Gastroesophageal sphincter (tissue), 4 donors: ENCODE results near the gene EPHA8. TPM values are rescaled to one million over a fixed set of nuclear protein-coding genes. Genes with fewer than 3 reads are reported as not detected.

ENCODE experiments used
- ATAC-seq: fragments of 150-250 bp; one replicate; pipeline ENCODE4 v1.9.1; 2016; ENCODE audit warnings: mild to moderate bottlenecking, moderate library complexity
- H3K27ac ChIP-seq, 4 donors: fragments of 200-600 bp; sonication (generic) in 3 of 4; 1 replicate in 3 of 4; 2 replicates in 1 of 4; pipeline ENCODE4 v1.5.1; 2016 to 2019
- H3K27me3 ChIP-seq: fragments of 200-600 bp; sonication (generic); one replicate; pipeline ENCODE4 v1.5.1; 2019
- H3K36me3 ChIP-seq, 2 donors: fragments of 200-600 bp; sonication (generic); one replicate each; pipeline ENCODE4 v1.5.1; 2019; ENCODE audit warnings: control low read depth in 1 of 2
- H3K4me1 ChIP-seq, 3 donors: fragments of 200-600 bp; sonication (generic); 1 replicate in 2 of 3; 2 replicates in 1 of 3; pipeline ENCODE4 v1.5.1; 2016 to 2019; ENCODE audit warnings: control low read depth in 2 of 3
- H3K4me3 ChIP-seq, 2 donors: fragments of 200-600 bp; sonication (generic); one replicate each; pipeline ENCODE4 v1.5.1; 2019; ENCODE audit warnings: mild to moderate bottlenecking in 1 of 2, moderate library complexity in 1 of 2
- H3K9me3 ChIP-seq, 3 donors: fragments of 200-600 bp; sonication (generic); one replicate each; pipeline ENCODE4 v1.5.1; 2017 to 2019; ENCODE audit warnings: control low read depth in 2 of 3
- CTCF ChIP-seq, 4 experiments: fragments of 200-600 bp in 2 of 4; fragments of 450-650 bp in 2 of 4; sonication (generic) in 1 of 4; IDR thresholded peaks; one replicate each; pipeline ENCODE4 v1.5.1; 2017 to 2019; ENCODE audit warnings: antibody characterized with exemption in 4 of 4, mild to moderate bottlenecking in 2 of 4, moderate library complexity in 2 of 4
- EP300 ChIP-seq: sonication (generic); formaldehyde crosslinking; IDR thresholded peaks from one replicate; pipeline ENCODE4 v1.6.1; 2017; ENCODE audit warnings: antibody characterized with exemption, mild to moderate bottlenecking
- POLR2A ChIP-seq, 2 donors: fragments of 450-650 bp; IDR thresholded peaks; one replicate each; pipeline ENCODE4 v1.6.1; 2017; ENCODE audit warnings: antibody characterized with exemption in 2 of 2, mild to moderate bottlenecking in 2 of 2, moderate library complexity in 1 of 2
- POLR2AphosphoS5 ChIP-seq: sonication (generic); formaldehyde crosslinking; IDR thresholded peaks from one replicate; pipeline ENCODE4 v1.6.1; 2017; ENCODE audit warnings: antibody characterized with exemption
- WGBS, 2 donors: methylation state at CpG; one replicate each; pipeline ENCODE4 v1.1.5; 2018; ENCODE audit warnings: low coverage in 1 of 2; 5-methylcytosine and 5-hydroxymethylcytosine counted together
- total RNA-seq, 4 donors: library from RNA; depleted of rRNA; stranded (reverse); fragments of >200 nt; gene quantifications; one replicate each; pipeline ENCODE4 v1.1.0, GENCODE V29; 2016

Gene EPHA8
- total RNA-seq, 4 donors from 2014 or later, result 0.08 to 0.37 (median 0.13) TPM; not detected in 1

DNA sequence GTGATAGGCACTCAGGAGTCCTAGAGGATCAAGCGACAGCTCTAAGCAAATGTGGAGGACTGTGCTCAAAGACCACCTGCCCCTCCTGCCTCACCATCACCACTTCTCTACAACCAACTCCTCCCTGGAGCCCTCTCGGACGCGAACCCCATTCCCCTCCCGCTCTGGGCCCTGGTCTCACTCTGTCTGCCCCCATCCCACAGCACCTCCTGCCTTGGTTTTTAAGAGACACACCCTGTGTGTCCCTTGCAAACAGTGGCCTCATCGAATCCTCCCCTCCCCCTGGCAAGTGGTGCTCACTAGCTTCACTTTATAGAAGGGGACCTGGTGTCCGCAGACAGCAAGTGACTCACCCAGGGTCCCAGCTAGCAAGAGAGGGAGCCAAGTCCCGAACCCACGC lies 28.8 kb downstream of the EPHA8 start:
- no peak for ATAC-seq
- Histone ChIP-seq H3K27me3 (peaks cover 84% of the 10 kb centered on the region), H3K4me1 (no peaks in the 10 kb centered on the region), H3K9me3 (no peaks in the 10 kb centered on the region), H3K27ac (no peak overlapping the region), H3K4me3 (no peak overlapping the region), H3K36me3 (no peaks in the 10 kb centered on the region)
- no peak for TF ChIP-seq POLR2AphosphoS5
- no peak for TF ChIP-seq POLR2A (IDR thresholded peaks at IDR 0.05)
- 74 to 90% methylated on average over 2 to 3 of the region's 9 CpGs for WGBS, 2 donors

DNA sequence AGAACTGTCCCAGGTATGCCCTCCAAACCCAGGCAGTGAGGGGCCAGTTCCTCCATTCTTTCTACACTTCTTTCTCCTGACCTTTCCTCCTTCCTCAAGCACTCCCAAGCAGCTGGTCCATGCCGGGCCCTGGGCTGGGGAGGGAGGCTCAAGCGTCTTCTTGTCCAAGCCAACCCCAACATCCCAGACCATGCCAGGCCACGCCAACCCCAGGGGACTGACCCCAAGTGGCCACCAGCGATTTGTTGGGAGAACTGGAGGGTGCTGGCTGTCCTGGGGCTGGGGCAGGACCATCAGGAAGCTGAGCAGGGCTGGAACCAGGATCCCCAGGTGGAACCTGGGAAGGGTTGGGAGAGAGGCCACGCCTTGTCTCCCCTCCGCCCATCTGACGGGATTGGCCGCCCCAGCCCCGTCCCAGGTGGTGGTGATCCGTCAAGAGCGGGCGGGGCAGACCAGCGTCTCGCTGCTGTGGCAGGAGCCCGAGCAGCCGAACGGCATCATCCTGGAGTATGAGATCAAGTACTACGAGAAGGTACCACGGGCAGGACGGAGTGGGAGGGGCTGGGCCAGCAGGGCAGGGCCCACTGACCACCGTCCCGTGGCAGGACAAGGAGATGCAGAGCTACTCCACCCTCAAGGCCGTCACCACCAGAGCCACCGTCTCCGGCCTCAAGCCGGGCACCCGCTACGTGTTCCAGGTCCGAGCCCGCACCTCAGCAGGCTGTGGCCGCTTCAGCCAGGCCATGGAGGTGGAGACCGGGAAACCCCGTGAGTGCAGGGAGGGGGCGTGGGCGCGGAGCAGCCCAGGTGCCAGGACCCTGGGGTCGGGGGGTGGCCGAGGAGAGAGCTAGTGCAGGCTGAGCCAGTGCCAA lies 29.9 kb downstream of the EPHA8 start:
- Histone ChIP-seq H3K36me3 (no peaks in the 10 kb centered on the region), H3K27ac (no peak overlapping the region), H3K4me1 (no peaks in the 10 kb centered on the region), H3K4me3 (no peak overlapping the region), H3K9me3 (no peaks in the 10 kb centered on the region), H3K27me3 (peaks cover 86% of the 10 kb centered on the region)
- no peak for ATAC-seq
- 0 to 33% methylated on average over 1 of the region's 38 CpGs for WGBS, 2 donors
- no peak for TF ChIP-seq POLR2A (IDR thresholded peaks at IDR 0.05)

DNA sequence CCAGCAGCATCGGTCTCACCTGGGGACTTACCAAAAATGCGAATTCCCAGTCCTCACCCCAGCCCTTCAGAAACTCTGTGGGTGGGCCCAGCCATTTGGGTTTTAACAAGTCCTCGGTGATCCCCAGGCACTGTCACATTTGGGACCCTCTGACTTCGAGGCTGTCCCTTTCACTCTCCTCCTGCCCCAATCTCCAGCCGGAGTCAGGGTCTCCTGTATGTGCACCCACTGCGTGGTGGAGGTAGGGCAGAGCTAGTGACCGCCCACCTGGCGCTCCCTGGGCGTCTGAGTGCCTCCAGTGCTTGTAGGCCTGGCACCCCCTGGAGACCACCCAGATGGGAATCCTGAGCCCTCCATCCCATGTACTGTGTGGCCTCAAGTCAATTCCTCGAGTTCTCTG lies 31.1 kb downstream of the EPHA8 start:
- no peak for ATAC-seq
- Histone ChIP-seq H3K4me1 (no peaks in the 10 kb centered on the region), H3K36me3 (no peaks in the 10 kb centered on the region), H3K4me3 (no peak overlapping the region), H3K9me3 (no peaks in the 10 kb centered on the region), H3K27ac (no peak overlapping the region), H3K27me3 (peaks cover 87% of the 10 kb centered on the region)
- no peak for TF ChIP-seq POLR2AphosphoS5
- TF ChIP-seq CTCF (IDR thresholded peaks at IDR 0.05), result no peak
- no peak for TF ChIP-seq EP300
- TF ChIP-seq POLR2A (IDR thresholded peaks at IDR 0.05), result no peak
- 53 to 72% methylated on average over 2 of the region's 10 CpGs for WGBS, 2 donors

GRCh38 chr1:22595108-22595507 lies 31.8 kb downstream of the EPHA8 start:
- 77 to 87% methylated on average over 3 of the region's 7 CpGs for WGBS, 2 donors
- no peak overlapping the region for H3K27ac ChIP-seq
- no peak for ATAC-seq
- no peak for TF ChIP-seq POLR2AphosphoS5
- TF ChIP-seq POLR2A (IDR thresholded peaks at IDR 0.05), result no peak
- no peak for TF ChIP-seq EP300
- no peak for TF ChIP-seq CTCF (IDR thresholded peaks at IDR 0.05)
- H3K9me3 ChIP-seq, result no peaks in the 10 kb centered on the region
- H3K4me3 ChIP-seq, result no peak overlapping the region
- no peaks in the 10 kb centered on the region for H3K36me3 ChIP-seq
- H3K27me3 ChIP-seq, result peaks cover 86% of the 10 kb centered on the region
- no peaks in the 10 kb centered on the region for H3K4me1 ChIP-seq

- H3K9me3 ChIP-seq, result no peaks in the 10 kb centered on the region
- H3K27ac ChIP-seq, result no peak overlapping the region
- WGBS, 2 donors, result no CpG with 5 or more reads among the region's 30 CpGs
- TF ChIP-seq CTCF (IDR thresholded peaks at IDR 0.05) (no peak), EP300 (no peak), POLR2A (IDR thresholded peaks at IDR 0.05) (no peak), POLR2AphosphoS5 (no peak)
- no peak overlapping the region for H3K4me3 ChIP-seq
- H3K36me3 ChIP-seq, result no peaks in the 10 kb centered on the region
- peaks cover 90% of the 10 kb centered on the region for H3K27me3 ChIP-seq
- ATAC-seq, result no peak
- H3K4me1 ChIP-seq, result no peaks in the 10 kb centered on the region
Measured at GRCh38 chr1:22597301-22597965, 34.1 kb downstream of the EPHA8 start.

DNA sequence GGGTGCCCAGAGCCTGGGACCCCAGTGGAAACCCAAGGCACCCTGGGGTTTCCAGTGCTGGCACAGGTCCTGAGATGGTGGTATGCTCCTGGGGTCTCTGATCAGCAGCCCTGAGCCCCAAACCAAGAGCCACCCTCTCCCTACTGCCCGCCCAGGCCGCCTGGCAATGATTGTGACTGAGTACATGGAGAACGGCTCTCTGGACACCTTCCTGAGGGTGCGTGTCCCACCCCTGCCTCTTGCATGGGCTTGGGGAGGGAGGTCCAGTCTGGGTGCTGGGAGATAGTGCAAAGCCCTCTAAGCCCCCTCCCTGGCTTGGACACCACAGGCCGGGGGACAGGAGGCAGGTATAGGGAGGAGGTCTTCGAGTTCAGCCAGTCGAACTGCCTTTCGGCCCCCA lies 34.7 kb downstream of the EPHA8 start:
- no CpG with 5 or more reads among the region's 8 CpGs for WGBS, 2 donors
- TF ChIP-seq CTCF (IDR thresholded peaks at IDR 0.05) (no peak), POLR2AphosphoS5 (no peak), POLR2A (IDR thresholded peaks at IDR 0.05) (no peak), EP300 (no peak)
- Histone ChIP-seq H3K4me1 (no peaks in the 10 kb centered on the region), H3K36me3 (no peaks in the 10 kb centered on the region), H3K27ac (no peak overlapping the region), H3K4me3 (no peak overlapping the region), H3K9me3 (no peaks in the 10 kb centered on the region), H3K27me3 (peaks cover 90% of the 10 kb centered on the region)
- ATAC-seq, result no peak
